GM12892 (cell line): ENCODE results near the gene C20orf202.

Experiments used
- POLR2A ChIP-seq: IDR thresholded peaks from 2 replicates; pipeline ENCODE4 v1.6.1; 2011; ENCODE audit warnings: low read depth, low read length, control low read depth
- POLR2AphosphoS5 ChIP-seq: IDR thresholded peaks from 2 replicates; pipeline ENCODE4 v1.6.1; 2011; ENCODE audit warnings: low read depth, low read length, control low read depth
- TAF1 ChIP-seq: IDR thresholded peaks from 2 replicates; pipeline ENCODE4 v1.6.1; 2011; ENCODE audit warnings: low read depth, mild to moderate bottlenecking, control low read depth, low read length, borderline replicate concordance

DNA sequence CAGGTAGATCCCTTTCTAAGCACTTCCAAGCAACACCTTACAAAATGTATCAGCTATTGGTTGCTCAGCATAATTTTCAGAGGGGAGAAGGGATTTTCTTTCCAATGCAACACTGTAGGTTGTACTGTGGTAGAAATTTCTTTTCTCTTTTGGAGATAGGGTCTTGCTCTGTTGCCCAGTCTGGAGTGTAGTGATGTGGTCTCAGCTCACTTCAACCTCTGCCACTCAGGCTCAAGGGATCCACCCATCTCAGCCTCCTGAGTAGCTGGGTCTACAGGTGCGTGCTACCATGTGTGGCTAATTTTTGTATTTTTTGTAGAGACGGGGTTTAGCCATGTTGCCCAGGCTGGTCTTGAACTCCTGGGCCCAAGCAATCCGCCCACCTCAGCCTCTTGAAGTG, 38.8 kb downstream of the C20orf202 start:
- TF ChIP-seq POLR2A (no peak), POLR2AphosphoS5 (no peak), TAF1 (no peak)
